Suprapubic skin (tissue), 4 donors: ENCODE results near the gene ZNF593.

Experiments used
- CTCF ChIP-seq, 2 donors: fragments of 200-600 bp in 1 of 2; fragments of 450-650 bp in 1 of 2; sonication (generic) in 1 of 2; IDR thresholded peaks; one replicate each; pipeline ENCODE4 v1.5.1; 2016 to 2019; ENCODE audit warnings: antibody characterized with exemption in 2 of 2, mild to moderate bottlenecking in 1 of 2, moderate library complexity in 1 of 2
- POLR2A ChIP-seq, 2 donors: fragments of 450-650 bp; IDR thresholded peaks; one replicate each; pipeline ENCODE4 v1.6.1; 2017; ENCODE audit warnings: antibody characterized with exemption in 2 of 2, mild to moderate bottlenecking in 2 of 2, moderate library complexity in 2 of 2
- POLR2AphosphoS5 ChIP-seq, 3 donors: sonication (generic); formaldehyde crosslinking; IDR thresholded peaks; one replicate each; pipeline ENCODE4 v1.6.1; 2017; ENCODE audit warnings: antibody characterized with exemption in 3 of 3

- TF ChIP-seq CTCF (IDR thresholded peaks at IDR 0.05) (no peak), POLR2AphosphoS5 (IDR thresholded peaks at IDR 0.05) (no peak), POLR2A (IDR thresholded peaks at IDR 0.05) (no peak)
These were observed 8.9 kb upstream of the ZNF593 start for GRCh38 chr1:26160527-26161414.
